Skin epidermis (tissue), 12 donors: ENCODE measurements around the gene MBTPS1.

Experiments used
- H3K27ac ChIP-seq, 21 experiments: fragments of 200-600 bp; sonication (generic) in 11 of 21; one replicate each; pipeline ENCODE4 v1.5.0; 2020; ENCODE audit warnings: mild to moderate bottlenecking in 3 of 21, inconsistent platforms in 2 of 21, moderate library complexity in 2 of 21
- H3K4me3 ChIP-seq, 7 experiments: fragments of 200-600 bp; sonication (generic) in 2 of 7; one replicate each; pipeline ENCODE4 v1.5.0; 2020; ENCODE audit warnings: inconsistent platforms in 2 of 7, mild to moderate bottlenecking in 2 of 7, moderate library complexity in 1 of 7

Gene MBTPS1

DNA sequence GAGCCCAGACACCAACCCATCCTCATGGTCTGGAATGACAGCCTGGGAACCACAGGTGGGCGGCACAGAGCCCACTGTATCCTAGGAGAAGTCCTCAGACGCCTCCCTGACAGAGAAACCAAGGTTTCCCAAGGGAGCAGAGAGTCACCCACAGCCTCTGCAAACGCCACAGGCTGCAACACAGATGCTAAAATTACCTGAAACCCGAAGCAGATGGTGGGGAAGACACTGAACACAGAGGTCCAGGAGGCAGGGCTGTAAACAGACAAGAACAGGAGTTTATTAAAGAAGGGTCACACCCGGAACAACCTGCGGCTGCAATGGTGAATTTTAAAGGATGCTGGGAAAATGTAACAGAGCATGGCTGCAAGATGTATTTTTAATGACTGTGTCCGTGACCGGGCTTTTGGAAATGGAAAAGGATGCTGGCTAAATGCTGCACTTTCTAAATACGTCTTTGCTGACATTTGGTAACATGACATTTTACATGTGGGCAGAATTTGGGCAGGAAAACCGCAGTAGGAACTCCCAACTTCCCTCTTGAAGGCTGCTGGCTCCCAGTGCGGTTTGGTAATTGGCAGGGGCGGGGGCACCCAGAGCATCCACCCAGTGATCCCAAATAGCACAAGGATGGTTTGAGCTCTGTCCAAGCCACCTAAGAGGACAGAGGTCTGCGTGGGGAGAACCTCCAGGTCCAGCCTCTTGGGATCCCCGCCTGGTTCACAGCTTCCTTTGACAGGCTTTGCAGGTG, 87.3 kb downstream of the MBTPS1 start:
- Histone ChIP-seq H3K27ac (no peak overlapping the region), H3K4me3 (no peak overlapping the region)

DNA sequence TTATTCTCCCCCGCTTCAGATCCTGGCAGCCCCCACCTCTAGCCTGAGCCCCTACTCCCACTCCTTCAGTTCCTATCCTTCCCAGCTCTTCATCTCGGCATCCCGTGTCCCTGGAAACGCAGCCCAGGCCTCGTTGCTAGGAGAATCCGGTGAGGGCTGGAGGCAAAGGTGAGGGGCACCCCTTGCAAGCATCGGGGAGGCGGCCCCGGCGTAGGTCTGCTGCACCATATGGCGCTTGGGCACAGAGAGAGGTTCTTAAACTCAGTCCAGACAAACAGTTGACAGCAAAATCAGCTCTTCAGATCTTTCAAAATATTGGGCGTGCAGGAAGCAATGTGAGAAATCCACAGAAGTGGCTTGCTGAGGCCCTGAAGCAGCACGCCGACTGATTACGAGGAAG, 89.1 kb downstream of the MBTPS1 start:
- H3K27ac ChIP-seq, result no peak overlapping the region
- H3K4me3 ChIP-seq, result no peak overlapping the region

GRCh38 chr16:84026606-84027005, 90.1 kb downstream of the MBTPS1 start:
- Histone ChIP-seq H3K4me3 (no peak overlapping the region), H3K27ac (no peak overlapping the region)

DNA sequence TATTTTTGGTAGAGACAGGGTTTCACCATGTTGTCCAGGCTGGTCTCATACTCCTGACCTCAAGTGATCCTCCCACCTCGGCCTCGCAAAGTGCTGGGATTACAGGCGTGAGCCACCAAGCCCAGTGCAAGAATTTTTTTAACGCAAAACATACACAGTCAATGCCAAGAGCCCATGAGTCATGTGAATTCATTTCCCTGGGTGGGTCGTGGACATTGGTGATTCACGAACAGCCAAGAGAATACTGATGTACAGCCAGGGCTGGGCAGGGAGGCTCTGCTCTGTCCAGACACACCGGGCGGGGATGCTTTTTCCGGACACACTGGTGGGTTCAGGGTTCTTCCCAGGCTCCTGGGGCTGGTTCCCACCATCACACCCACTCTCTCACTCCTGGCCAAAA, 91.9 kb downstream of the MBTPS1 start:
- H3K4me3 ChIP-seq, result no peak overlapping the region
- H3K27ac ChIP-seq, result no peak overlapping the region

DNA sequence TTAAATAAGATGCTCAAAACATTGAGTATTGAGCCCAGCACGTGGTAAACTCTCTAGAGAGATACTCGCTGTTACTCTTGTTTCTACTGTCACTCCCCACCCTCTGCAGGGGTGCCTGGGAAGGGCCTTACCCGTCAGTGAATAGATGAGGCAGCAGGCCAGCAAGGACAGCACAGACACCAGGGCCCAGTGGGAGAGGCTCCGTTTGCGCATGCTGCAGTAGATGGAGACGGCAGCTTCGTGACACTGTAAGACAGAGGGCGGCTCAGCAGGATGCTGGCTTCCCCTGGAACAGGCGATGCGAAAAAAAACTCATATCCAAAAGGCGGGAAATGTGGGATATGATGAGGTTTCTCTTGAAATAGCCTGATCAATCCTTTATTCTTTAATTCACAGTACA, 94.1 kb downstream of the MBTPS1 start:
- H3K4me3 ChIP-seq, result no peak overlapping the region
- H3K27ac ChIP-seq, result no peak overlapping the region

DNA sequence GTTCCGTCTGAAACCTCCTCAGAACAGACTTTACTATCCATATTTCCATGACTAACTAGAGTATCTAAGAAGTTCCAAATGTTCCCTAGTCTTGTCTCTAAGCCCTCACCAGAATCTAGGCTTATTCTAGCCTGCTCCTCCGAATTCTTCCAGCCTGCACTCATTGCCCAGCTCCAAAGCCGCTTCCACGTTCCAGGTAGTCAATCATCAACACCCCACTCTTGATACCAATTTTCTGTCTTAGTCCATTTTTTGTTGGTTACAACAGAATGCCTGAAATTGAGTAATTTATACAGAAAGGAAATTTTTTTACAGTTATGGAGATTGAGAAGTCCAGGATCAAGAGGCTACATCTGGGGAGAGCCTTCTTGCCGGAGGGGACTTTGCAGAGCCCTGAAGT, 95.3 kb downstream of the MBTPS1 start:
- no peak overlapping the region for H3K27ac ChIP-seq
- no peak overlapping the region for H3K4me3 ChIP-seq

- H3K4me3 ChIP-seq, result no peak overlapping the region
Measured at GRCh38 chr16:84020353-84020752, 96.4 kb downstream of the MBTPS1 start.

GRCh38 chr16:84018710-84019109, 98.0 kb downstream of the MBTPS1 start:
- Histone ChIP-seq H3K27ac (no peak overlapping the region), H3K4me3 (no peak overlapping the region)

More at GRCh38 chr16:84020353-84020752, 96.4 kb downstream of the MBTPS1 start:
- H3K27ac ChIP-seq, result no peak overlapping the region

DNA sequence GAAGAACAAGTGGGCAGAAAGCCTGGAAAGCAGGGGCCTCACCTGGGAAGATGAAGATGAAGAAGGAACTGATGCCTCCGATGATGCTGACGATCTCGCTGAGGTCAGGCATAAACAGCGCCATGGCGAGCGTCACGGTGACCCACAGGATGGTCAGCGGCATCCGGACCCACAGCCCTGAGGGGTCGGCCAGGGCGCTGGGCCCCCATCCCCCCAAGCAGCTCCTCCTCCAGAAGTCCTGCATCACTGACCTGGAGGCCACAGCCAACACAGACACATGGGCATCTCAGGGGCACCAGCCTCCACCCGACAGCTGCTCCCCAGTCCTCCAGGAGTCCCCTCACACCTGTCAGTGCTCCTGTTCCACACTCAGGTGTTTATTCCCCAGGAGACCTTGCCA, 100.3 kb downstream of the MBTPS1 start:
- H3K4me3 ChIP-seq, result no peak overlapping the region
- no peak overlapping the region for H3K27ac ChIP-seq

DNA sequence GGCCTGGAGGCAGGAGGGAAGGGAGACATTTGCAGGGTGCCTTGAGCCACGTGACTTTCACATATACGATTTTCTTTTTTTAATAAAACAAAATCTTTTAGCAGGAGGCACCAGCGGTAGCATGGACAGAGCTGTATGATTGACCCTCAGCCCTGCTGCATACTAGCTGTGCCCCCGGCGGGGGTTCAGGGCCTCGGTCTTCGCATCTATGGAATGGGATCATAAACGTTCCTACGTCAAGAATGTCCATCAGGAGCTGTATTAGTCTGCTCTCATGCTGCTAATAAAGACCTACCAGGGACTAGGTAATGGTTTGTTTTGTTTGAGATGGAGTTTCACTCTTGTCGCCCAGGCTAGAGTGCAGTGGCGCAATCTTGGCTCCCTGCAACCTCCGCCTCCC, 101.3 kb downstream of the MBTPS1 start:
- H3K4me3 ChIP-seq, result no peak overlapping the region
- no peak overlapping the region for H3K27ac ChIP-seq

DNA sequence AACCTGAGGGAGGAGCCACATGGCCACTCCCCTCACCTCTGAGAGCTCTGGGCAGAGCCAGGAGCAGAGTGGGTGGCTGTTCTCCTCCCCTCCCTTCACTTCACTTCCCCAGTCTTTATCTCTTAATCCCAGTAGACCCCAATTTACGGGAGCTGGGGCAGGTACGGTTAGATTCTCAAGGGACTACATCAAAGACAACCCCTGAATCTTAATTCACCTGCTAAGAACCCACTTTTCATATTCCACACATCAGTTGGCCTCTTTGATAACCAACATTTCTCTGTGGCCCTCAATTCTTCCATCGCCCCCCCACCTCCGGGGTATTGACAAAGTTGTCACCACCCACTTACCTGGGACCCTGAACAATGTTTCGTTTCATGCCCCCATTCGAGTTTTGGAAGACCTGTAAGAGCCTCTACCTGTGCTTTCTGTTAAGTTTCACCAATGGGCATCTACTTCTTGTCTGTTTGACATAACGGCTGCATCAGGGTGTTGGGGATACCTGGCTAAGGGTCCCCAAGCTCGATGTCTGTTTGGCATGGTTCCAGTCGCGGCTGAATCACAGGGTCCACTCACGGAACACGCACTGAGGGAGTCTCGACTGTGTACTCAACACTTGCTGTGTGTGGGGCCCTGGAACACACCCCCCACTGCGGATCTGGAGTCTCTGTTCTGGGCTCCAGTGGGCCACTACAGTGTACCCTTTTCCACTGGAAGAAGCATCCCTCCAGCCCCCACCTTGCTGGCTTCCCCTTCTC, 102.0 kb downstream of the MBTPS1 start:
- Histone ChIP-seq H3K4me3 (no peak overlapping the region), H3K27ac (no peak overlapping the region)

DNA sequence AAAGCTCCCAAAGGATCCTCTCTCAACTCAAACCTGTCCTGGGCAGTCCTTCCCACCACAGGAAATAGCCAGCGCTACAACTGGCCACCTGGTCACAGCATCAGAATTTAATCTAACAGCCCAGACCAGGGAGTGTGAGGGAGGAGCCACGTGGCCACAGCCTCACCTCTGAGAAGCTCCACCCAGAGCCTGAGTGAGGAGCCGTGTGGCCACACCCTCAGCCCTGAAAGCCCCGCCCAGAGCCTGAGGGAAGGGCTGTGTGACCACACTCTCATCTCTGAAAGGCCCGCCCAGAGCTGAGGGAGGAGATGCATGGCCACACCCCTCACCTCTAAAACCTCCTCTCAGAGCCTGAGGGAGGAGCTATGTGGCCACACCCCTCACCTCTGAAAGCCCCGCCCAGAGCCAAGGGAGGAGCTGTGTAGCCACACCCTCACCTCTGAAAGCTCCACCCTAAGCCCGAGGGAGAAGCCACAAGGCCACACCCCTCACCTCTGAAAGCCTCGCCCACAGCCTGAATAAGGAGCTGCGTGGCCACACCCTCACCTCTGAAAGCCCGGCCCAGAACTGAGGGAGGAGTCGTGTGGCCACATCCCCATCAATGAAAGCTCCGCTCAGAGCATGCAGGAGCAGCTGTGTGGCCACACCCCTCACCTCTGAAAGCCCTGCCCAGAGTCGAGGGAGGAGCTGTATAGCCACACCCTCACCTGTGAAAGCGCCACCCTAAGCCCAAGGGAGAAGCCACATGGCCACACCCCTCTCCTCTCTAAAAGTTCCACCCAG, 102.8 kb downstream of the MBTPS1 start:
- Histone ChIP-seq H3K4me3 (no peak overlapping the region), H3K27ac (no peak overlapping the region)

DNA sequence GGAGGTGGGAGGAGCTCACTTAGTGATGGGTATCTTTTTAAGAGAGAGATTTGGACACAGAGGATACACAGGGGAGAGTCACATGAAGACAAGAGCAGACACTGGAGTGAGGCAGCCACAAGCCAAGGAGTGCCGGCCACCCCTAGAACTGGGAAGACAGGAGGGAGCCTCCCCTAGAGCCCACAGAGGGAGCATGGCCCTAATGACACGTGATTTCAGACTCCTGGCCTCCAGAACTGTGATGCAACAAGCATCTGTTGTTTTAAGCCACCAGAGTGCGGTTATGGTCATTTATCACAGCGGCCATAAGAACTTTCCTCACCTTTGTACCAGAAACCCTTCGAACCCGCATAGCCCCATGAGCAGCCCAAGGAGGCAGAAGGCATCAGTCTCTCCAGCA, 107.5 kb downstream of the MBTPS1 start:
- H3K4me3 ChIP-seq, result no peak overlapping the region
- no peak overlapping the region for H3K27ac ChIP-seq

- Histone ChIP-seq H3K27ac (no peak overlapping the region), H3K4me3 (no peak overlapping the region)
Measured at GRCh38 chr16:84007965-84008364, 108.8 kb downstream of the MBTPS1 start.

GRCh38 chr16:84007520-84007919, 109.2 kb downstream of the MBTPS1 start:
- H3K27ac ChIP-seq, result no peak overlapping the region

DNA sequence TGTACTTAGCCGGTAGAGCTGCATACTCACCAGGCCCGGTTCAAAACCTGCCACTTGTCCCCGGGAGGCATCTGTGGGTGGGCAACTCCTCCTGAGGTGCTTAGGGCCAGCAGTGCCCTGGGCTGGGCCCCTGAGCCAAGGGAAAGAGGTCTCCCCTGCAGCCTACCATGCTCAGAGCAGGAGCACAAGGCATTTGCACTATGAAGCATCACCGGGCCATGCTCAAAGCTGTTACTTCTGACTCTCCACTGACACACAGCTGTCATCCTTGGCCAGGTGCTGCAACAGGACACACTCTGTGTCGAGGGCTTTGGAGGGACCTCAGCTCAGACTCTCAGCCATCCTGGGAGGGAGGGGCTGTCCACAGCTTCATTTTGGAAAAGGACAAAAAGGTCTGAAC, 111.4 kb downstream of the MBTPS1 start:
- Histone ChIP-seq H3K27ac (no peak overlapping the region), H3K4me3 (no peak overlapping the region)

More at GRCh38 chr16:84007520-84007919, 109.2 kb downstream of the MBTPS1 start:
- no peak overlapping the region for H3K4me3 ChIP-seq

DNA sequence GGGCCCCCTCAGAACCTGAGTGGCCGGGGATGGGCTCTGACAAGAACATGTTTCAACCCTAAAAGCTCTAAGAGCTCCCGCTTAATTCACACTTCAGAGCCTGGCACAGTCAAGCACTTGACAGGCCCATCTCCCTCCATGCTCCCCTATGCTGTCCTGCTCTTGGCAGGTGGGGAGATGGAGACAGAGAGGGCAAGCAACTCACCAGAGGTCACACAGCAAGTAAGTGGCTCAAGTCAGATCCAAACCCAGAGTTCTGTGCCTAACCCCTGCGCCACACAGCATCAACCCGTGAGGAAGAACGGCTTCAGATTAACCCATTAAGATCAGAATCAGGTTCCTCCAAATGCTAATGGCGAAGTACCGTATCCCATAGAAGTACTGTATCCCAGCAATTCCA, 112.3 kb downstream of the MBTPS1 start:
- H3K27ac ChIP-seq, result no peak overlapping the region
- no peak overlapping the region for H3K4me3 ChIP-seq
